ENCODE measurements around the gene RPA1. TPM values are rescaled to one million over a fixed set of nuclear protein-coding genes. Genes with fewer than 3 reads are reported as not detected.

Gene RPA1
- polyA plus RNA-seq, 1 donor from 2014 or later = 8.4 TPM

GRCh38 chr17:1800712-1801111 is 29.1 kb upstream of the RPA1 start:
- no peaks in the 10 kb centered on the region for H3K9me3 ChIP-seq (ENCODE audit: low read length)
- no peak overlapping the region for H3K4me2 ChIP-seq (ENCODE audit: low read length)
- no peaks in the 10 kb centered on the region for H3K36me3 ChIP-seq (ENCODE audit: insufficient read depth, low read length)
- no peaks in the 10 kb centered on the region for H4K20me1 ChIP-seq (ENCODE audit: insufficient read depth)
- no peaks in the 10 kb centered on the region for H3F3A ChIP-seq (ENCODE audit: insufficient read depth, low read length, poor library complexity, severe bottlenecking)
- H3K9me2 ChIP-seq (ENCODE audit: insufficient read depth, low read length) = no peaks in the 10 kb centered on the region
- H2AFZ ChIP-seq (ENCODE audit: low read depth, low read length) = no peak overlapping the region
- H3K27ac ChIP-seq (ENCODE audit: low read length) = no peak overlapping the region
- TF ChIP-seq REST (IDR thresholded peaks at IDR 0.05; ENCODE audit: borderline replicate concordance) = no peak
- TF ChIP-seq RAD21 (conservative IDR thresholded peaks at IDR 0.05) = no peak
- no peak for TF ChIP-seq EZH2 (IDR thresholded peaks at IDR 0.05; ENCODE audit: borderline replicate concordance, insufficient read depth, low read length, poor library complexity, severe bottlenecking)
- no peak for TF ChIP-seq EP300 (conservative IDR thresholded peaks at IDR 0.05; ENCODE audit: poor library complexity, severe bottlenecking)
- TF ChIP-seq TAF1 (IDR thresholded peaks at IDR 0.05; ENCODE audit: low read depth) = no peak
- TF ChIP-seq SMC3 (conservative IDR thresholded peaks at IDR 0.05; ENCODE audit: poor library complexity) = no peak
- TF ChIP-seq MXI1 (conservative IDR thresholded peaks at IDR 0.05; ENCODE audit: poor library complexity, severe bottlenecking) = no peak
- no peak for TF ChIP-seq CTCF (IDR thresholded peaks at IDR 0.05; ENCODE audit: poor library complexity, severe bottlenecking)
- no peak overlapping the region for H3K9ac ChIP-seq (ENCODE audit: low read length)
- no peaks in the 10 kb centered on the region for H3K27me3 ChIP-seq (ENCODE audit: insufficient read depth, low read depth, low read length)
- H3K79me2 ChIP-seq (replicated peaks; ENCODE audit: insufficient read depth, low read length) = no peaks in the 10 kb centered on the region
- no peak overlapping the region for H3K4me3 ChIP-seq (ENCODE audit: low read length)

GRCh38 chr17:1802429-1802828 is 27.4 kb upstream of the RPA1 start:
- Histone ChIP-seq H3K79me2 (replicated peaks; ENCODE audit: insufficient read depth, low read length) (no peaks in the 10 kb centered on the region), H3K9me3 (ENCODE audit: low read length) (no peaks in the 10 kb centered on the region), H4K20me1 (ENCODE audit: insufficient read depth) (no peaks in the 10 kb centered on the region), H3K4me3 (ENCODE audit: low read length) (no peak overlapping the region), H3K9me2 (ENCODE audit: insufficient read depth, low read length) (no peaks in the 10 kb centered on the region), H3F3A (ENCODE audit: insufficient read depth, low read length, poor library complexity, severe bottlenecking) (no peaks in the 10 kb centered on the region), H3K4me2 (ENCODE audit: low read length) (no peak overlapping the region), H3K27me3 (ENCODE audit: insufficient read depth, low read depth, low read length) (no peaks in the 10 kb centered on the region), H3K36me3 (ENCODE audit: insufficient read depth, low read length) (no peaks in the 10 kb centered on the region), H3K27ac (ENCODE audit: low read length) (no peak overlapping the region), H2AFZ (ENCODE audit: low read depth, low read length) (no peak overlapping the region), H3K9ac (ENCODE audit: low read length) (no peak overlapping the region)
- no peak for TF ChIP-seq POLR2AphosphoS5 (IDR thresholded peaks at IDR 0.05)
- TF ChIP-seq EZH2 (IDR thresholded peaks at IDR 0.05; ENCODE audit: borderline replicate concordance, insufficient read depth, low read length, poor library complexity, severe bottlenecking) = no peak
- TF ChIP-seq CTCF (IDR thresholded peaks at IDR 0.05; ENCODE audit: poor library complexity, severe bottlenecking) = no peak
- TF ChIP-seq MXI1 (conservative IDR thresholded peaks at IDR 0.05; ENCODE audit: poor library complexity, severe bottlenecking) = no peak
- no peak for TF ChIP-seq SMC3 (conservative IDR thresholded peaks at IDR 0.05; ENCODE audit: poor library complexity)
- no peak for TF ChIP-seq TAF1 (IDR thresholded peaks at IDR 0.05; ENCODE audit: low read depth)
- TF ChIP-seq REST (IDR thresholded peaks at IDR 0.05; ENCODE audit: borderline replicate concordance) = no peak
- no peak for TF ChIP-seq RAD21 (conservative IDR thresholded peaks at IDR 0.05)
- no peak for TF ChIP-seq EP300 (conservative IDR thresholded peaks at IDR 0.05; ENCODE audit: poor library complexity, severe bottlenecking)

All from neural cell (in vitro differentiated cells).